GM21825 (cell line): Measurements from ENCODE around the gene TICRR.

Source experiments
- ATAC-seq: cut with Tn5 transposase; IDR thresholded peaks from one replicate; pipeline ENCODE4 v1.9.1; 2021; ENCODE audit warnings: mild to moderate bottlenecking, moderate library complexity; ENCODE audit not compliant: unreplicated experiment

The TICRR gene

GRCh38 chr15:89671687-89672086 is 96.4 kb downstream of the TICRR start:
- ATAC-seq: no peak

GRCh38 chr15:89672221-89673164 is 97.2 kb downstream of the TICRR start:
- no peak for ATAC-seq

DNA sequence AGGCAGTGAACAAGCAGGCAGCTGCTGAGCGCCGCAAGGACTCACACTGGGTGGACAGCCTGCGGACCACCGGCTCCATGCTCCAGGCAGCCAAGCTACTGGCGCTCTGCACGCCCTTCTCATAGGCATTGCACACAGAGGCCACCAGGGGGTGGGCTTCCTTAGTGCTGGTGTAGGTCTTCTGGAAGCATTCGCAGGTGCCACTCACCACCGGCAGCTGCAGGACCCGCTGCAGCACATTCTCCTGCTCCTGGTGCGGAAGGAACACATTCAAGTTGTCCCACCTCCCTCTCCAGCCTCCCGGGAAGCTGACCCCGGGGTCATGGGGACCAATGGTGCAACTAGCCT is 97.9 kb downstream of the TICRR start:
- ATAC-seq: no peak

GRCh38 chr15:89674526-89674925 is 99.3 kb downstream of the TICRR start:
- ATAC-seq: no peak

- ATAC-seq: no peak
Observed at GRCh38 chr15:89675606-89676005, 100.3 kb downstream of the TICRR start.

- ATAC-seq: no peak
Observed at GRCh38 chr15:89677381-89677780, 102.1 kb downstream of the TICRR start.
